Activated naive CD4-positive, alpha-beta T cell treated with anti-CD3 and anti-CD28 coated beads for 36 hours (primary cell): ENCODE measurements around the gene TMX4. TPM values are rescaled to one million over a fixed set of nuclear protein-coding genes. Genes with fewer than 3 reads are reported as not detected.
"Not testable (repeated sequence)": the region's sequence is repeated elsewhere in the genome, so short reads cannot be mapped to it uniquely, and the experiment has no call there.

Experiments used
- CTCF ChIA-PET: fragments of 350-600 bp; sonication (Branson Sonifier 250); formaldehyde crosslinking; loops from one replicate; lab custom pipeline; 2021; ENCODE audit warnings: antibody characterized with exemption; lab: Charles Lee
- DNase-seq: peaks from one replicate; pipeline ENCODE4 v3.0.0-alpha.2; 2020
- H3K27ac Mint-ChIP-seq: one replicate; pipeline ENCODE4 v1.8.0; 2021; ENCODE audit warnings: mild to moderate bottlenecking, mixed read lengths
- H3K27me3 Mint-ChIP-seq: one replicate; pipeline ENCODE4 v1.8.0; 2021; ENCODE audit warnings: low read depth, mixed read lengths
- H3K36me3 Mint-ChIP-seq: one replicate; pipeline ENCODE4 v1.8.0; 2021; ENCODE audit warnings: low read depth, mixed read lengths
- H3K4me1 Mint-ChIP-seq: one replicate; pipeline ENCODE4 v1.8.0; 2021; ENCODE audit warnings: low read depth, mixed read lengths
- H3K4me3 Mint-ChIP-seq: one replicate; pipeline ENCODE4 v1.8.0; 2021; ENCODE audit warnings: mild to moderate bottlenecking, moderate library complexity, mixed read lengths
- H3K9me3 Mint-ChIP-seq: one replicate; pipeline ENCODE4 v1.8.0; 2021; ENCODE audit warnings: mixed read lengths
- intact Hi-C: fragments of 100-400 bp; cut with micrococcal nuclease; formaldehyde crosslinking; loops from one replicate; pipeline ENCODE4 v1.15.1; 2023
- total RNA-seq, 2 experiments: library from RNA; stranded (reverse); gene quantifications; one replicate each; pipeline ENCODE4 v1.2.3, GENCODE V29; 2021

TMX4 gene
- total RNA-seq, 2 experiments from 2014 or later, result 28.3 to 29.9 TPM

DNA sequence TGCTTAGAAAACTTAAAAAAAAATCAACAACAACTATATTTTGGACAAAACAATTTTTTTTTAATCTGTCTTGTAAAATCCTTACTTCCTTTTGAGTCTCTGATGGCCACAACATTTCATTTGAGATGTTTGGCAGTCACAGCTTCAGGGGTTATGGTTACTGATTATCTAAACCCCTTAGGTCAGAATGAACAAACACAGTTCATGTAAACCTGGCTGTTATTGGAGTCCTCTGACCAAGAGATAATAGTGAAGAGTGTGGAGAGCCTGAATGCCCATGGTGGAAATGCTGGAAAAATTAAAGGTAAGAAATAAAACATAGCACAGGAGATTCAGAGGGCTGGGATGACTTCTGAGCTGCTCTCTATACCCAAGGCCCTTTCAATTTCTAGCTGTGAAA lies 38.2 kb downstream of the TMX4 start:
- intact Hi-C loops, result loop anchor here (5.0 kb wide), 1 partner anchor 36 kb away; the partner anchor contains the start of gene TMX4
- Mint-ChIP-seq H3K27ac (no peak overlapping the region), H3K36me3 (peaks cover 20% of the 10 kb centered on the region), H3K9me3 (no peaks in the 10 kb centered on the region), H3K4me3 (no peak overlapping the region), H3K27me3 (no peaks in the 10 kb centered on the region), H3K4me1 (peaks cover 11% of the 10 kb centered on the region)
- CTCF ChIA-PET, result interaction anchor here (0.7 kb wide), 1 partner anchor 1637 kb away, joined by 3 read pairs; no protein-coding TSS in a partner anchor
- DNase-seq, result no peak

DNA sequence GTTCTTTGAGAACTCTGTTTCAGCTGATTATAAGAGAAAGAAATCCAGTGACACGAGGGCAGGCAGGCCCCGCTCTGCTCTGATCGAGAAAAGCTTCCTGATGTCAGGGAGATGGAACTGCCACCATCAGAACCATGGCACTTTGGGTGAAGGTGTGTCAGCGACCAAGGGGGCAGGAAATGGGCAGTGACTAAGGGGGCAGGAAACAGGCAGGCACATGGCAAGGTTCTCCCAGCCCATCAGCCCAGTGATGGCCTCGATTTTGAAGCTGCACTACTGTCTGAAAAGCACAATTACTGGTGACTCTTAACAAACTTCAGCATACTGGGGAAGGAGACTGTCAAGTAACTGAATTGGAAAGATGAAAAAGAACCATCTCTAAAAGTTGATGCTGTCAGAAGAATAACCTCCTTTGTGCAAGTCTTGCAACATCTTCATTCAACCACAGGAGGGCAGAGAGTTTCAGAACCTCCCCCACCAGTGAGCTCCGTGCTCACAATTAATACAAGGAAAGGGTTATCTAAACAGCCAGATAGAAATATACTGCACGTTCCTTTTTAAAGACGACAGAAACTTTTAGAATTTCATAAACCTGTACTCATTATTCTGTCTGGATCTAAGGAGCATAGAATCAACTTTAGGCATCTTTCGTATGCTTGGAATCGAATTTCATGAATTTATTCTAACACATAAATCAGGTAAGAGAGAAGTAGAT lies 39.1 kb downstream of the TMX4 start:
- intact Hi-C loops, result loop anchor here (5.0 kb wide), 1 partner anchor 37 kb away; the partner anchor contains the start of gene TMX4
- Mint-ChIP-seq H3K9me3 (no peaks in the 10 kb centered on the region), H3K27ac (no peak overlapping the region), H3K4me3 (no peak overlapping the region), H3K4me1 (peaks cover 11% of the 10 kb centered on the region), H3K27me3 (no peaks in the 10 kb centered on the region), H3K36me3 (peaks cover 17% of the 10 kb centered on the region)
- DNase-seq, result peak; percentile 6
- CTCF ChIA-PET, result interaction anchor here (0.8 kb wide), 1 partner anchor 741 kb away, joined by 4 read pairs; no protein-coding TSS in a partner anchor

DNA sequence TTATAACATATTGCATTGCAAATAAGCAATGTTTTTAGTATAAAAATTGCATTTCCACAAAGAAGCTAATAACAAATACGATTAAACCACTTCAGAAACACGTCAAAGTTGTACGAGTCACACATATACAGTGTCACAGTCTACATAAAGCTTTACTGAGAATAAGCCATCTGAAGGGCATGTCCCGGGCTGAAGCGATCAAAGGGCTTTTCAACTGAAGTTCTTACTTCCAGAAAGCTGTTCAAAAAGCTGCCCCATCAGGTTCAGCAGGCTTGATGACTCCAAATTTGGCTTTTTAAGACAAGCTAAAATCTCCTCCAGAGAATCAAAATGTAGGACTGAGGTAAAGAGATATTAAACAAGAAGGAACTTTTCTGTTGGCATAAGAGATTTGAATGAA lies 41.9 kb downstream of the TMX4 start:
- H3K4me1 Mint-ChIP-seq, result peaks cover 11% of the 10 kb centered on the region
- CTCF ChIA-PET, result interaction anchor here (1.0 kb wide), 1 partner anchor 42 kb away, joined by 7 read pairs; no protein-coding TSS in a partner anchor
- no peak overlapping the region for H3K4me3 Mint-ChIP-seq

DNA sequence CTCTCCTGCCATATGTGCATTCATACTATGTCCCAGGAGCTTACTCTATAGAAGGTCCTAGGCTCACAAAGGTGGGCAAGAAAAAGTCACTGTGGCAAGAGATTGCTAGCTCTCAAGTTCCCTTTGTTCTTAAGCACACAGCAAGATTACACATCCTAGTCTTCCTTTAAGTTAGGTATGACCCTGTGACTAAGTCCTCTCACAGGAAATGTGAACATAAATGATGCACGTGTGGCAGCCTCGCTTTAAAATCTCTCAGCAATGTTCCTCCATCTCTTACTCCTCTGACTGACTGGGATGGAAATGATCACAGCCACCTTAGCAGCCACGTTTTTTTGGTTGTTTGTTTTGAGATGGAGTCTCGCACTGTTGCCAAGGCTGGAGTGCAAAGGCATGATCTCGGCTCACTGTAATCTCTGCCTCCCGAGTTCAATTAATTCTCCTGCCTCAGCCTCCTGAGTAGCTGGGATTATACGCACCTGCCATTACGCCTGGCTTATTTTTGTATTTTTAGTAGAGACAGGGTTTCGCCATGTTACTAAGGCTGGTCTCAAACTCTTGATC lies 43.6 kb downstream of the TMX4 start:
- Mint-ChIP-seq H3K27me3 (no peaks in the 10 kb centered on the region), H3K9me3 (no peaks in the 10 kb centered on the region), H3K27ac (no peak overlapping the region), H3K4me3 (no peak overlapping the region), H3K36me3 (peaks cover 4% of the 10 kb centered on the region), H3K4me1 (peaks cover 8% of the 10 kb centered on the region)
- intact Hi-C loops, result no loop called here
- CTCF ChIA-PET, result interaction anchor here (1.3 kb wide), 1 partner anchor 68 kb away, joined by 3 read pairs; no protein-coding TSS in a partner anchor
- no peak for DNase-seq

More for the DNA sequence above, 41.9 kb downstream of the TMX4 start:
- Mint-ChIP-seq H3K27me3 (no peaks in the 10 kb centered on the region), H3K9me3 (no peaks in the 10 kb centered on the region), H3K27ac (no peak overlapping the region), H3K36me3 (peaks cover 10% of the 10 kb centered on the region)
- DNase-seq, result no peak
- intact Hi-C loops, result no loop called here

DNA sequence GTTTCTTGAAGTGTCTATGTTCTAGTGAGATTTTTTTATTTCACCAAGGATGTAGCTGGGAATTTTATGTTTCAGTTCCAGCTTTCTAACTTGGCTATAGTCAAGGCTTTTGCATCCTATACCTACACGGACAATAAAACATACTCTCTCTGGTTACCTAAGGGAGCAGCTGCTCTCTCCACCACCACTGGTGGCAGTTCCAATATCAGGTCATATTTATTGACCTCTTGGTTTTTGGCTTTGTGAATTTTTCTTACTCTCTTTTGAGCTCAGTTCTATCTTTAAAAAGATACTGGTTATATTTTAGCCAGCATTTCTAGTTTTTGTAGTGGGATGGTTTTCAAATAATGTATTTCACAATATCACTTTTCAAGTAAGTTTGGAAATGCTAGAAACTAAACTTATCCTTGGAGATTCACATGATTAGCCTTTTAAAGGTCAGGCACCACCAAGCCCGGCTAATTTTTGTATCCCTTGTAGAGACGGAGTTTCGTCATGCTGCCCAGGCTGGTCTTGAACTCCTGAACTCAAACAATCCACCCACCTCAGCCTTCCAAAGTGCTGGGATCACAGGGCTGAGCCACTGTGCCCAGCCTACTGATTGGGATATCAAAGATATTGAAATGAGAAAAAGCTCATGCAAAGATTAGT lies 44.7 kb downstream of the TMX4 start:
- intact Hi-C loops, result no loop called here
- H3K27me3 Mint-ChIP-seq, result peaks cover 7% of the 10 kb centered on the region
- H3K36me3 Mint-ChIP-seq, result peaks cover under 1% of the 10 kb centered on the region
- H3K4me3 Mint-ChIP-seq, result no peak overlapping the region
- H3K27ac Mint-ChIP-seq, result no peak overlapping the region
- H3K9me3 Mint-ChIP-seq, result no peaks in the 10 kb centered on the region
- CTCF ChIA-PET, result interaction anchor here (1.3 kb wide), 1 partner anchor 69 kb away, joined by 3 read pairs; no protein-coding TSS in a partner anchor
- H3K4me1 Mint-ChIP-seq, result no peaks in the 10 kb centered on the region
- DNase-seq, result no peak

DNA sequence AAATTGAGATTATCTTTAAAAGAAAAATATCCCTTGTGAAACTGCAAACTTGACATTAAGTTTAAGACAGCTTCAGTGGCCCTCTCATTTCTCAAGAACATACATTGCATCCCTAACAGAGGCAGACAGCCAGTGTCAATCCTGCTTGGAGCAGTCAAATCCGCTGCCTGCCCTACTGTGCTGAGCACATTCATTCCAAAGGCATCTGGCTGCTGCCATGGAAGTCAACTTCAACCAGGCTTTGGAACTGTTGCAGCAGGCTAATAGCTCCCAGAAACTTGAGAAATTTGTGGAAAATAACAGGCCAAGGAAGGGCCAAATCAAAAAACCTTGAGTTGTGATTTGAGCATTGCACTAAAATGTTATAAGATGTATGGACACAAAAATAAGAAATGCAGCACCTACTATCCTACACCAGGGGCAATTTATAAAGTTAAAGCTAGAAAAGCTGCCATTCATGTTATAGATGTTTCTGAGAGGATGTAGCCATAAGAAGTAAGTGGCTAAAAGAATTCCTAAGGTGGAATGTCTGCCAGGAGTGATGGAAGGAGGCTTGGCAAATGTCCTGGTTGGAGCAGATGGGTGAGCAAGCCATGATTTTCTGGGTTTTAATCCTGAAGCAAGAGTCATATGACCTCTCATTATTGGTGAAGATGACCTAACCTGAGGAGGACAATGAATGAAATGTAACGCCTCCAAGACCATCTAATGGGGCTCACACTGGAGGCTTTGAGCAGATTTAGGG lies 47.9 kb downstream of the TMX4 start:
- no peaks in the 10 kb centered on the region for H3K4me1 Mint-ChIP-seq

DNA sequence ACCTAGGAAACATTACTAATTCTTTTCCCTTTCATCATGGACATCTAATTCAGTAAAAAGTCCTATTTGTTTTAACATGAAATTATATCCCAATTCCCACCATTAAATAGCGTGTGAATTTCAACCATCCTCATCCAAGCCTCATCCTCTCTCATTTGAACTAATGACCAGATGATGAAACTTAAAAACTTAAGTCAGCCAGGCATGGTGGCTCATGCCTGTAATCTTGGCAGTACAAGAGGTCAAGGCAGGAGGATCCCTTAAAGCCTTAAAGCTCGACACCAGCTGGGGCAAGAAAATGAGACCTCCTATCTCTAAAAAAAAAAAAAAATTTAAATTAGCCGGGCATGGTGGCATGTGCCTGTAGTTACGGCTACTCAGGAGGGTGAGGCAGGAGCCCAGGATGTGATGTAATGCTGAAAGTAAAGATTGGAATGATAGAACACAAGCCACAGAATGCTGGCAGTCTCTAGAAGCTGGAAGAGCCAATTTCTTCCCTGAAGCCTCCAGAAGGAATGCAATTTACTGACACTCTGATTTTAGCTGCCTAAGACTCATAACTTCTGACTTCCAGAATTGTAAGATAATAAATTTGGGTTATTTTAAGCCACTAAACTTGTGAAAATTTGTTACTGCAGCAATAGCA lies 52.2 kb downstream of the TMX4 start:
- Mint-ChIP-seq H3K4me1 (no peaks in the 10 kb centered on the region), H3K27me3 (peaks cover 10% of the 10 kb centered on the region), H3K27ac (no peak overlapping the region), H3K4me3 (no peak overlapping the region), H3K36me3 (no peaks in the 10 kb centered on the region), H3K9me3 (no peaks in the 10 kb centered on the region)
- CTCF ChIA-PET, result no interaction called here
- intact Hi-C loops, result no loop called here
- DNase-seq, result no peak

More for the DNA sequence above, 47.9 kb downstream of the TMX4 start:
- H3K36me3 Mint-ChIP-seq, result no peaks in the 10 kb centered on the region
- H3K27ac Mint-ChIP-seq, result no peak overlapping the region
- CTCF ChIA-PET, result no interaction called here
- H3K27me3 Mint-ChIP-seq, result peaks cover 7% of the 10 kb centered on the region
- no peak for DNase-seq
- intact Hi-C loops, result no loop called here
- no peaks in the 10 kb centered on the region for H3K9me3 Mint-ChIP-seq
- no peak overlapping the region for H3K4me3 Mint-ChIP-seq

DNA sequence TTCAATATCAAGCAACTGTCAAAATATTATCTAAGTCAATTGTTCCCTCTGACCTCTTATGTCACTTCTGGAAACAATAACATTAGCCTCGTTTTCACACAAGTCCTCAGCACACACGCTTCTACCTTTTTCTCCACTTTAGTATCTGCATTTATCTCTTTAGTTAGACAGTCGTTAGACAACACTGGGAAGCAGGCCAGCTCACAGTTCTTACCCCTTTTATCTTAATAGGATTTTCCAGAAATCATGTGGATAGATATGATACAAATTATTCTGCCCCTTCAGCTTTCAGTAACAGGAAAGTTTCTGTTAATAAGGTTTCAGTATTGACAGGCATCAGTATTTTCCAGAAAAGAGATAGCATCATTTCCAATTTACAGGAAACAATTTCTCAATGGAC lies 53.4 kb downstream of the TMX4 start:
- Mint-ChIP-seq H3K27me3 (peaks cover 10% of the 10 kb centered on the region), H3K4me3 (no peak overlapping the region), H3K36me3 (no peaks in the 10 kb centered on the region), H3K27ac (no peak overlapping the region), H3K9me3 (no peaks in the 10 kb centered on the region), H3K4me1 (no peaks in the 10 kb centered on the region)
- DNase-seq, result no peak
- intact Hi-C loops, result no loop called here
- CTCF ChIA-PET, result no interaction called here

DNA sequence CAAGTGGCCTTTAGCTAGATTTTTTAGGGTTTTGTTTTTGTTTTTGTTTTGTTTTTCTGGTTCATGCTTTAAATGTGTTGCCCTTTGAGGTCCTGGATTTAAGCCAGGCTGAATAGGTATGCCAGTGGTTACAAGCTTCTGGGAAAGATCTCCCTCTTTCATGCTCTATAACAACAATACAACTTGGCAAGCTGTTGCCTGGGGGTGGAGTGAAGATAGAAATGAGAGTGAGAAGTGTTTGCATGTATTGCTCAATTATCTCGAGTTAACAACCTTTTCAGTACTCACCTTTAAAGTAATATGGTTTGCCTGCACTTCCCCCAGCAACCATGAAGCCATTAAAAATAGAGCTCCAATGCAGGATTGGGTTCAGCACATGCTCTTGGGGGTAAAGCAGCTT lies 60.1 kb downstream of the TMX4 start:
- Mint-ChIP-seq H3K4me1 (no peaks in the 10 kb centered on the region), H3K27me3 (peaks cover 12% of the 10 kb centered on the region), H3K27ac (no peak overlapping the region), H3K36me3 (peaks cover 2% of the 10 kb centered on the region), H3K9me3 (no peaks in the 10 kb centered on the region), H3K4me3 (no peak overlapping the region)
- DNase-seq, result no peak
- intact Hi-C loops, result no loop called here
- CTCF ChIA-PET, result interaction anchor here (0.6 kb wide), 1 partner anchor 9 kb away, joined by 3 read pairs; no protein-coding TSS in a partner anchor

DNA sequence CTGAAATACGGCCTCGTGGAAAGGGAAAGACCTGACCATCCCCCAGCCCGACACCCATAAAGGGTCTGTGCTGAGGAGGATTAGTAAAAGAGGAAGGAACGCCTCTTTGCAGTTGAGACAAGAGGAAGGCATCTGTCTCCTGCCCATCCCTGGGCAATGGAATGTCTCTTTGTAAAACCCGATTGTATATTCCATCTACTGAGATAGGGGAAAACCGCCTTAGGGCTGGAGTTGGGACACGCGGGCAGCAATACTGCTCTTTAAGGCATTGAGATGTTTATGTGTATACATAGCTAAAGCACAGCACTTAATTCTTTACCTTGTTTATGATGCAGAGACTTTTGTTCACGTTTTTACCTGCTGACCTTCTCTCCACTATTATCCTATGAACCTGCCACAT lies 63.0 kb downstream of the TMX4 start:
- H3K27ac Mint-ChIP-seq, CTCF ChIA-PET, H3K4me3 Mint-ChIP-seq, H3K36me3 Mint-ChIP-seq, H3K4me1 Mint-ChIP-seq, DNase-seq, H3K9me3 Mint-ChIP-seq, intact Hi-C loops: not testable (repeated sequence)
- peaks cover 25% of the 10 kb centered on the region for H3K27me3 Mint-ChIP-seq

DNA sequence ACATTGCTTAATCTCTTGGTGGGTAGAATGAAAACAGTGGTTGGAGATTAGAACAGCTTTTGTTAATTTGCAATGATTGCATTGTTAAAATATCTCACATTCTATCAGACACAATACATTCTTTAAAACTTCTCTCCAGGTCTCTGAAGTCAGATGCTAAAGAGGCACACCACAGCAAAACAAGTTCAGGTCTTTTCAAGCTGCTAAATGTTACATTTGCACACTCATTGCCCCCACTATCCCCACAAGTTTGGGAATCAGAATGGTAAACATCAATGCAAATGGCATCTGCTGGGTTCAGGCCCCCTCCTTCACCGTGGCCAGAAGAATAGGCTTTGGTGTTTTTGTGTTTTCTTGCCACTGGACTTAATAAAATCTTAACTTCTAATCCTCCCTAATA lies 69.2 kb downstream of the TMX4 start:
- H3K4me1 Mint-ChIP-seq, result no peaks in the 10 kb centered on the region
- H3K4me3 Mint-ChIP-seq, result no peak overlapping the region
- intact Hi-C loops, result no loop called here
- H3K27me3 Mint-ChIP-seq, result peaks cover 25% of the 10 kb centered on the region
- no peaks in the 10 kb centered on the region for H3K36me3 Mint-ChIP-seq
- no peak overlapping the region for H3K27ac Mint-ChIP-seq
- CTCF ChIA-PET, result no interaction called here
- DNase-seq, result no peak
- peaks cover 16% of the 10 kb centered on the region for H3K9me3 Mint-ChIP-seq
